Right cardiac atrium (tissue), 5 donors: ENCODE measurements around the gene GATD1. TPM values are rescaled to one million over a fixed set of nuclear protein-coding genes. Genes with fewer than 3 reads are reported as not detected.

Experiments
- ATAC-seq, 2 donors: fragments of 200-7000 bp; cut with Tn5 transposase; one replicate each; pipeline versions ENCODE4 v1.8.0 to v1.9.1; 2020; ENCODE audit warnings: moderate library complexity in 2 of 2, mild to moderate bottlenecking in 1 of 2
- DNase-seq, 3 donors: peaks; one replicate each; pipeline ENCODE4 v3.0.0-alpha.2; 2020
- H3K27ac ChIP-seq: one replicate; pipeline ENCODE4 v1.5.1; 2013; ENCODE audit warnings: mild to moderate bottlenecking, low read length, control low read depth, moderate library complexity
- H3K27me3 ChIP-seq: one replicate; pipeline ENCODE4 v1.6.1; 2013; ENCODE audit not compliant: control insufficient read depth, insufficient read depth
- H3K4me1 ChIP-seq: one replicate; pipeline ENCODE4 v1.6.1; 2013; ENCODE audit warnings: low read length; ENCODE audit not compliant: control insufficient read depth, insufficient read depth
- H3K4me3 ChIP-seq: one replicate; pipeline ENCODE4 v1.5.1; 2013; ENCODE audit warnings: low read length, control low read depth
- H3K9me3 ChIP-seq: one replicate; pipeline ENCODE4 v1.6.1; 2013; ENCODE audit warnings: low read length; ENCODE audit not compliant: control insufficient read depth
- WGBS: extraction: QIAGEN DNeasy Blood & Tissue Kit; methylation state at CpG from one replicate; pipeline ENCODE4 v1.1.7; 2013; 5-methylcytosine and 5-hydroxymethylcytosine counted together
- intact Hi-C, 4 donors: fragments of 100-400 bp; cut with DNase I; formaldehyde crosslinking; loops; one replicate each; pipeline versions ENCODE4 v1.11.0 to v1.14.0; 2022 to 2023
- polyA plus RNA-seq: library from polyadenylated mRNA; stranded (reverse); fragments of 200-250 nt; gene quantifications from one replicate; pipeline ENCODE4 v1.2.3, GENCODE V29; 2013
- total RNA-seq, 4 donors: library from RNA; stranded (reverse); fragmentation: NEBNext Ultra II Directional; extraction: Animal tissue kit (Norgen Biotek cat#: 25700); gene quantifications; one replicate each; pipeline ENCODE4 v1.2.1, GENCODE V29; 2021
- donor health status: healthy with polysubstance abuse.
- donor health status: DM: no; HTN: yes; CAD: no.
- donor health status: DM: no; HTN: no; CAD: no.
- donor health status: DM: no; HTN: yes; CAD: no; lungs with severe emphysema.
- donor health status: DM: yes; HTN: yes; CAD: no.

GATD1 gene
- total and polyA plus RNA-seq, 5 donors = 26.7 to 34.5 (median 30.4) TPM

GRCh38 chr11:773830-774229 lies 3.5 kb downstream of the GATD1 start:
- Histone ChIP-seq H3K27me3 (no peaks in the 10 kb centered on the region), H3K9me3 (no peaks in the 10 kb centered on the region), H3K4me3 (no peak overlapping the region), H3K4me1 (peaks cover 9% of the 10 kb centered on the region), H3K27ac (no peak overlapping the region)
- 89% methylated on average over 9 of the region's 9 CpGs for WGBS
- ATAC-seq (no peak), DNase-seq (peak in 1 of 3 donors; percentile 37)
- intact Hi-C loops = no loop called here

GRCh38 chr11:773425-773824 lies 3.9 kb downstream of the GATD1 start:
- H3K9me3 ChIP-seq = no peaks in the 10 kb centered on the region
- H3K4me3 ChIP-seq = no peak overlapping the region
- peaks cover 9% of the 10 kb centered on the region for H3K4me1 ChIP-seq
- intact Hi-C loops = no loop called here
- WGBS = 81% methylated on average over 5 of the region's 5 CpGs
- peak in 1 of 3 donors; percentile 26 for DNase-seq
- no peak for ATAC-seq
- no peak overlapping the region for H3K27ac ChIP-seq
- H3K27me3 ChIP-seq = no peaks in the 10 kb centered on the region

DNA sequence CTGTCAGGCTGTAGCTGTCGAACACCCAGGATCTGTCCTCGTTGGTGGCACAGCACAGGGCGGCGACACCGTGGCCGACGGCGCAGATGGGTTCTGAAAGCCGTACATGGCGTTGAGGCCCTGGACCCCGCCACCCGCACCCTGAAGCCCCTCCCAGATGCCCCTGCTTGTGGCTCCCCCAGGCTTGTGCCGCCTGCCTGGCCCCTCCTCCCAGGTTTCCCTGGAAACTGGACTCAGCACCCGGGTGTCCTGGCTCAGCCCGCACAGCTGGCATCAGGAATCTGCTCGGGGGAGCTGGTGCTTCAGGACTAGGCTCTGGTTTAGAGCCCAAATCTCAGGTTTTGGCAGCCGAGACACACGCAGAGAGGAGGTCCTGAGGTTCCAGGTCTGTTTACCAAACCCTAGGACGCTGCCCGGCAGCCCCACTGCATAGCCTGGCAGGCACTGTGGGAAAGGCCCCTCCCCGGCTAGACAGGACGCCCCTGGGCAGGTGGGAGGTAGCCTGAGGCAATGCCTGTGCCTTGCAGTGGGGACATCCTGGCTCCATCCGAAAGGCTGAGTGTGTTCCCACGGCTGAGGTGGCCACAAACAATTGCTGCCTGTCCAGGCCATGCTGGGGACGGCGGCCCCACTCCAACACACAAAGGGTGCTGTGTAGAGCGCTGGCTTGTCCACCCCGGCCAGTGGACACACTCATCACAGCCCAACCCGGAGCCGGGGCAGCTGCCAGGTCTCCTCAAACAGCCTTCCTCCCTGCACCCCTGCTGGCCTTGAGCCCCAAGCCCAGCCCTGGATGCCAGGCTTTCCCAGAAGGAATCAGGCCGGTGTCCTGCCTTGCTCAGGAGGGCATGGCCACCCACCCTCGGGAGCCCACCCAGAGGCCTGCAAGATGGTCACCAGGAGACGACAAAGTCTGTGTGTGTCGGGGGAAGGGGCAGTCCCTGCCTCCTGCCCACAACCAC lies 4.6 kb downstream of the GATD1 start:
- no peaks in the 10 kb centered on the region for H3K27me3 ChIP-seq
- intact Hi-C loops = no loop called here
- DNase-seq (peak; percentile 29 to 65 (median 57)), ATAC-seq (no peak)
- no peaks in the 10 kb centered on the region for H3K9me3 ChIP-seq
- H3K27ac ChIP-seq = no peak overlapping the region
- WGBS = 75% methylated on average over 34 of the region's 34 CpGs
- no peak overlapping the region for H3K4me3 ChIP-seq
- H3K4me1 ChIP-seq = peaks cover 6% of the 10 kb centered on the region

DNA sequence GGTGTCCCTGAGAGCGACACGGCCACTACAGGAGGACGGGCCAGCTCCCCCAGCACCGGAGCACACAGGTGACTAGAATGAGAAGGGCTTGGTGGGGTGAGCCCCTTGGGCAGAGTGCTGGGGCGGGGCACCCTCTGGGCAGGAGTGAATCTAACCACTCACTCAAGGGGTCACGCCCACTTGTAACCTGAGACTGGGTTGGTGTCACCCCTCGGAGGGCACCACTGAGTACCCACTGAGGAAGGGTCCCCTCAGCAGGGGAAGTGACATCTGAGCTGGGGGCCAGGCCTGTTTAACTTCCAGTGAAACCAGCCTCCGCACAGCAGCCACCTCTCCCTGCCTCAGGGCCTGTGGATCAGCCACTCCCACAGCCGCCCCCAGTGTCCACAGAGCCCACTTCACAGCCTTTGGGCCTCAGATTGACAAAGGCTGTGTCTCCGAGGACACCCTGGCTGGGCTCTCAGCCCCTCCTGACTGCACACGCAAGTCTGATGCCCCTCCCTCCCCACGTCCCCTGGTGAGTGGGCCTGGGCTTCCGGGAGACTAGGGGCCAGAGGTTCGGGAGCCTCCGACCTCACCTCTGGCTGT lies 5.6 kb downstream of the GATD1 start:
- Histone ChIP-seq H3K27me3 (no peaks in the 10 kb centered on the region), H3K9me3 (no peaks in the 10 kb centered on the region), H3K27ac (no peak overlapping the region), H3K4me3 (no peak overlapping the region), H3K4me1 (peaks cover 6% of the 10 kb centered on the region)
- DNase-seq (peak in 1 of 3 donors; percentile 41), ATAC-seq (no peak)
- WGBS = 76% methylated on average over 15 of the region's 15 CpGs
- intact Hi-C loops = no loop called here

DNA sequence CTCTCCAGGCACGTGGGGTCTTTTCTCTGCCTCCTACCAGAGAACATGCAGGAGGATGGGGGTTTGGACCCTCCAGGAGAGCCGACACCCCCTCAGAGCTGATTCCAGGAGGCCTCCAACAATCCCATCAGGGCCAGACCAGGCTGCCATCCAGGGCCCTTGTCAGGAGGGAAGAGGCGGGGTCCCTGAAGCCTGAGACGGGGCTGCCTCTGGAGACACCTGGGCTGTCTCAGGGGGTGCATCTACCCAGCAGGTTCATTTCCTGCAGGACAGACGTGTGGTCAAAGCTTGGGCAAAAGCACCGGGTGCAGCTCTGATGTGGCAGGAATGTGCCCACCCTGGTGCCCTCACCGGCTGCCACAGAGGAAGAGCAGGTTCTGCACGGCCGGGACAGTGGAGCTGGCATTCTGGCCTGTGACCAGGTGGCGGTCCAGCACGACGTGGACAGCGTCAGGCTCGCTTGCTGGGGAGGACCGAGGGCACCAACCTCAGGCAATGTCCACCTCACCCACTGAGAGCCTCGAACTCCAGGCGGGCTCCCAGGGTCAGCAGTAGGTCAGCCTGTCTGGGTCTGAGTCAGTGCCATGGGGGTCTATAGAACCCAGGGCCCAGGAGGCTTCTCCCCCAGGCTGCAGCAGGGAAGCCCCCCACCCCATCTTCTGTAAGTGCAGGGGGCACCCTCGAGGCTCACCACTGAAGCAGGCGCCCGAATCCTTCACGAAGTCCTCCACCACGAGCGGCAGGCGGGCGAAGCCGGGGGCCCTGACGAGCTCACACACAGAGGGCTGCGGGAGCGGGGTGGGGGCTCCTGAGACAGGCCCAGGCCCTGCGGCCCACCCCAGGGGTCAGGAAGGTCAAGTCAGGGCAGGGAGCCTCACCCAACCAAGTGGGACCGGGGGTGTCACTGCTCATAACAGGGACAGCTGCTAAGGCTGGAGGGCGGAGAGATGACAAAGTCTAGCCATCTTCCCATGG lies 6.4 kb downstream of the GATD1 start:
- no peak for ATAC-seq
- H3K27ac ChIP-seq = no peak overlapping the region
- WGBS = 89% methylated on average over 32 of the region's 32 CpGs
- H3K9me3 ChIP-seq = no peaks in the 10 kb centered on the region
- intact Hi-C loops = no loop called here
- H3K27me3 ChIP-seq = no peaks in the 10 kb centered on the region
- no peak overlapping the region for H3K4me3 ChIP-seq
- DNase-seq = peak in 2 of 3 donors; percentile 47 to 57
- H3K4me1 ChIP-seq = peaks cover 4% of the 10 kb centered on the region

DNA sequence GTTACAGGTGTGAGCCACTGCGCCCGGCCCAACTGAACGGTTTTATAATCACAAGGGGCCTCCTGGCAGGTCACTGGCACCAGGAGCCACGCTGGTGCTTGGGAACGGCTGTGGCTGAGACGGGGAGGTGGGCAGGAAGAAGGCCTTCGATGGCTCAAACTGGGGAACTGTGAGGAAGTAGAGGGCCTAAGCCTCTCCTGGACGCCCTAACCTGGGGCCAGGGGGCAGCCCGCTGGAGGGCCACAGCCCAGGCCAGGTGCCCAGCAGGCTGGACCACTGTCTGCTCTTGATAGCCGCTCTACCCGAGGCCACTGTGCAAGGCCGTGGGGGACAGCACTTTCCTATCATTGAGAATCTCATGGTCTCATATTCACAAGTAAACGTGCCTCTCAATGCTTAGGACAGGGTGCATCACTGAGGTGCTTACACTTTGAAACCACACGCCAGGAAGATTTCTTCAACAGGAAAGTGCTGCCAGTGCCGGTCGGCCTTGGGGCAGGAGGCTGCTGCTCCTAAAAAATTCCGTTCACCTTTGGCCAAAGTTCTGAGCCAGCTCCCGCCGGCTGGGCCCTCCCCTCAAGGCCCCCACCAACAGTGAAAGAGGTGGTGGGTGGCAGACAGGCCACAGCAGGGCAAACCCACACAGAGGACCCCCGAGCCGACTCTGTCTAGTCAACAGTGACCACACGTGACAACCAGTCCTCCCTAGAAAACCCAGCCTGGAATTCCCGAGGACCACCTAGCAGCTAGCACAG lies 7.2 kb downstream of the GATD1 start:
- no peak for ATAC-seq
- intact Hi-C loops = no loop called here
- Histone ChIP-seq H3K27me3 (no peaks in the 10 kb centered on the region), H3K4me3 (no peak overlapping the region), H3K4me1 (no peaks in the 10 kb centered on the region), H3K27ac (no peak overlapping the region), H3K9me3 (no peaks in the 10 kb centered on the region)
- peak in 1 of 3 donors; percentile 42 for DNase-seq
- WGBS = 91% methylated on average over 23 of the region's 23 CpGs

GRCh38 chr11:767238-767637 lies 10.0 kb downstream of the GATD1 start:
- Histone ChIP-seq H3K9me3 (no peaks in the 10 kb centered on the region), H3K27me3 (no peaks in the 10 kb centered on the region), H3K4me3 (no peak overlapping the region), H3K27ac (no peak overlapping the region), H3K4me1 (no peaks in the 10 kb centered on the region)
- peak in 2 of 3 donors; percentile 25 to 29 for DNase-seq
- WGBS = 91% methylated on average over 11 of the region's 11 CpGs
- no peak for ATAC-seq
- intact Hi-C loops = no loop called here

DNA sequence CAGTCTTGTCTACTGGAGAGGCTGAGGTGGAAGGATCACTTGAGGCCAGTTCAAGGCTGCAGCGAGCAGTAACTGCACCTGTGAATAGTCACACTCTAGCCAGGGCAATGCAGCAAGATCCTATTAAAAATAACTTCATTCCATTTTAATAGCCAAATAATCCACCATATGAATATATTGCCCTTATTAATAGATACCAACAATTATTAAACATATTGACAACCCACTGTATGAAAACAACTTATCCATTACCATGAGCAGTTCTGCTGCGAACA lies 10.4 kb downstream of the GATD1 start:
- Histone ChIP-seq H3K4me1 (no peaks in the 10 kb centered on the region), H3K27me3 (no peaks in the 10 kb centered on the region), H3K27ac (no peak overlapping the region), H3K4me3 (no peak overlapping the region), H3K9me3 (no peaks in the 10 kb centered on the region)
- DNase-seq = no peak
- intact Hi-C loops = no loop called here
- no peak for ATAC-seq
- 97% methylated on average over 2 of the region's 2 CpGs for WGBS

DNA sequence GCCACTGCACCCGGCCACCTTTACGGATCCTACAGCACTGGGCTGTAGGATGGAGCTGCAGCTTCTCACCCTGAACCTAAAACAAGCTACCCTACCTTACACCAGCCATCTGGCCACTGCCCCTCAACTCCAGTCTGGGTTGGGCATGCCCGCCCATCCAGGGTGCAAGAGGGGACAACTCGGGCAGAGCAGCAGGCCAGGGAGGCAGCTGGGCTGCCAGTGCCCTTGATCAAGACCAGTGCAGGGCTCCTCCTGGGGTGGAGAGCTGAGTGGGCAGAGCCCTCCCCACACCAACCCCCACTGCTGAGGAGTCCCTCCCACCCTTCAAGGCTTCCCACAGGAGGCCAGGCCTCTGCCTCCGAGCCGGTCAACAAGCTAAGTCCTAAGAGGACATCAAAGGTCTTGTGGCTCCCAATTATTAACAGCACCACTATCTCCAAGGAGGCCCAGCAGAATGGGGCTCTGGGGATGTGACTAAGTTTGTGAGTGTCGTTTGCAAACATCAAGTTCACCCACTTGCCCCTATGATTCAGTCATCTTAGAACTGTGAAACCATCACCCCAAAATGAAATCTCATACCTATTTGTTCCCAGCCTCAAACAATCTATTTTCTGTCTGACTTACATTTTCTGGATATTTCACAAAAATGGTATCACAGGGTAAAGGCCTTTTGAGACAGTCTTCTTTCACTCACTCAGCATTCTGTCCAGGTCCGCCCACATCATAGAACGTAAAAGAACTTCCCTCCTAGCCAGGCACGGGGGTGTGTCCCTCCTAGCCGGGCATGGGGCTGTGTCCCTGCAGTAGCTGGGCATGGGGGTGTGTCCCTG lies 11.0 kb downstream of the GATD1 start:
- H3K4me1 ChIP-seq = no peaks in the 10 kb centered on the region
- 74% methylated on average over 11 of the region's 11 CpGs for WGBS
- no peaks in the 10 kb centered on the region for H3K9me3 ChIP-seq
- peak in 2 of 3 donors; percentile 42 to 60 for DNase-seq
- H3K27me3 ChIP-seq = no peaks in the 10 kb centered on the region
- intact Hi-C loops = no loop called here
- no peak overlapping the region for H3K27ac ChIP-seq
- peak in 1 of 2 donors; percentile 1 for ATAC-seq
- H3K4me3 ChIP-seq = no peak overlapping the region

- intact Hi-C loops = no loop called here
- Histone ChIP-seq H3K4me1 (no peaks in the 10 kb centered on the region), H3K27me3 (no peaks in the 10 kb centered on the region), H3K9me3 (no peaks in the 10 kb centered on the region), H3K27ac (no peak overlapping the region), H3K4me3 (no peak overlapping the region)
- DNase-seq (peak in 2 of 3 donors; percentile 28 to 40), ATAC-seq (peak in 1 of 2 donors; percentile 3)
- 94% methylated on average over 8 of the region's 8 CpGs for WGBS
These were observed 11.5 kb downstream of the GATD1 start for GRCh38 chr11:765802-766091.
